MCF 10A (cell line): ENCODE results near the gene UBE2E1. TPM values are rescaled to one million over a fixed set of nuclear protein-coding genes. Genes with fewer than 3 reads are reported as not detected.

Experiments
- BruUV-seq: library from RNA; stranded (reverse); fragments of 400-500 nt; replicated peaks from 2 replicates; lab custom pipeline; 2021; lab: Mats Ljungman, UMichigan
- CTCF ChIA-PET: fragments of 300-600 bp; sonication (Branson Sonifier 250); formaldehyde crosslinking; extraction: SDS; loops from one replicate; lab custom pipeline; 2021; ENCODE audit warnings: antibody characterized with exemption, inconsistent platforms; lab: Yijun Ruan, JAX
- POLR2A ChIA-PET: fragments of 300-600, 350-650 bp; sonication (Branson Sonifier 250); formaldehyde crosslinking; extraction: SDS; loops from one replicate; lab custom pipeline; 2020; ENCODE audit warnings: antibody characterized with exemption, inconsistent platforms; lab: Yijun Ruan, JAX
- DNase-seq: peaks from one replicate; pipeline ENCODE4 v3.0.0-alpha.2; 2018; ENCODE audit not compliant: unreplicated experiment
- H3K27ac Mint-ChIP-seq: one replicate; pipeline ENCODE4 v1.8.0; 2022; ENCODE audit warnings: mild to moderate bottlenecking, low read depth, mixed read lengths; ENCODE audit not compliant: unreplicated experiment
- H3K27me3 Mint-ChIP-seq: one replicate; pipeline ENCODE4 v1.8.0; 2022; ENCODE audit warnings: mixed read lengths; ENCODE audit not compliant: insufficient read depth, unreplicated experiment
- H3K36me3 Mint-ChIP-seq: one replicate; pipeline ENCODE4 v1.8.0; 2022; ENCODE audit warnings: mild to moderate bottlenecking, moderate library complexity, mixed read lengths; ENCODE audit not compliant: insufficient read depth, unreplicated experiment
- H3K4me1 Mint-ChIP-seq: one replicate; pipeline ENCODE4 v1.8.0; 2022; ENCODE audit warnings: mixed read lengths; ENCODE audit not compliant: insufficient read depth, unreplicated experiment
- H3K4me3 Mint-ChIP-seq: one replicate; pipeline ENCODE4 v1.8.0; 2022; ENCODE audit warnings: mild to moderate bottlenecking, moderate library complexity, mixed read lengths; ENCODE audit not compliant: unreplicated experiment
- H3K9me3 Mint-ChIP-seq: one replicate; pipeline ENCODE4 v1.8.0; 2022; ENCODE audit warnings: mixed read lengths; ENCODE audit not compliant: unreplicated experiment
- intact Hi-C: fragments of 100-400 bp; cut with micrococcal nuclease; formaldehyde crosslinking; loops from 2 replicates; pipeline ENCODE4 v1.14.1; 2022
- total RNA-seq: library from RNA; stranded (reverse); gene quantifications from 2 replicates; pipeline ENCODE4 v1.2.3, GENCODE V29; 2022
- TF ChIP-seq, protein P1 (sequence below): fragments of 200-600 bp; IDR thresholded peaks from one replicate; pipeline ENCODE4 v1.8.0; 2022; ENCODE audit warnings: antibody characterized with exemption, mild to moderate bottlenecking; ENCODE audit not compliant: unreplicated experiment

The UBE2E1 gene
- total RNA-seq, 1 experiment from 2014 or later, result 128 TPM

DNA sequence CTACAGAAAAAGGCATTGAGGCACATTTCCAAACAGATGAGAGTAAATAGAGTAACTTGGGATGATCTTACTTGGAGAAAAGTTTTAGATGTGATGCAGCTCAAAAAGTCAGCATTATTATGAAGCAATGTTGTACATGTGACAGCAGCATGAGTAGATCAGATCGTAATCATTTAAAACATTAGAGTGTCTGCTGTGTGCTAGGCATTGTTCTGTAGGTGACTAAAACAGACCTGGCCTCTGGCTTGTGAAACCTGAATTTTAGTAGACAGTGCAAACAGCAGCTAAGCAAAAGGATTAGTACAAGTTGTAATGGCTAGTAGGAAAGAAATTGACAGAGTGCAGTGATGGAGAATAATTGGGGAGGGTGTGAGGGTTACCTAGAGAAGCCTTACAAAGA is 15.1 kb downstream of the UBE2E1 start:
- peaks cover 18% of the 10 kb centered on the region for H3K4me1 Mint-ChIP-seq
- TF ChIP-seq, protein P1, sequence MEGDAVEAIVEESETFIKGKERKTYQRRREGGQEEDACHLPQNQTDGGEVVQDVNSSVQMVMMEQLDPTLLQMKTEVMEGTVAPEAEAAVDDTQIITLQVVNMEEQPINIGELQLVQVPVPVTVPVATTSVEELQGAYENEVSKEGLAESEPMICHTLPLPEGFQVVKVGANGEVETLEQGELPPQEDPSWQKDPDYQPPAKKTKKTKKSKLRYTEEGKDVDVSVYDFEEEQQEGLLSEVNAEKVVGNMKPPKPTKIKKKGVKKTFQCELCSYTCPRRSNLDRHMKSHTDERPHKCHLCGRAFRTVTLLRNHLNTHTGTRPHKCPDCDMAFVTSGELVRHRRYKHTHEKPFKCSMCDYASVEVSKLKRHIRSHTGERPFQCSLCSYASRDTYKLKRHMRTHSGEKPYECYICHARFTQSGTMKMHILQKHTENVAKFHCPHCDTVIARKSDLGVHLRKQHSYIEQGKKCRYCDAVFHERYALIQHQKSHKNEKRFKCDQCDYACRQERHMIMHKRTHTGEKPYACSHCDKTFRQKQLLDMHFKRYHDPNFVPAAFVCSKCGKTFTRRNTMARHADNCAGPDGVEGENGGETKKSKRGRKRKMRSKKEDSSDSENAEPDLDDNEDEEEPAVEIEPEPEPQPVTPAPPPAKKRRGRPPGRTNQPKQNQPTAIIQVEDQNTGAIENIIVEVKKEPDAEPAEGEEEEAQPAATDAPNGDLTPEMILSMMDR, result no peak
- intact Hi-C loops, result no loop called here
- ChIA-PET CTCF (interaction anchor here (0.9 kb wide), 1 partner anchor 13 kb away, joined by 3 read pairs; no protein-coding TSS in a partner anchor), POLR2A (interaction anchor here (0.6 to 1.3 kb wide), 2 partner anchors 9 to 14 kb away, joined by 3 to 4 read pairs; no protein-coding TSS in a partner anchor)
- H3K36me3 Mint-ChIP-seq, result peaks cover 21% of the 10 kb centered on the region
- BruUV-seq, result no TSS peak
- no peak overlapping the region for H3K27ac Mint-ChIP-seq
- H3K9me3 Mint-ChIP-seq, result no peaks in the 10 kb centered on the region
- no peaks in the 10 kb centered on the region for H3K27me3 Mint-ChIP-seq
- DNase-seq, result no peak
- no peak overlapping the region for H3K4me3 Mint-ChIP-seq

DNA sequence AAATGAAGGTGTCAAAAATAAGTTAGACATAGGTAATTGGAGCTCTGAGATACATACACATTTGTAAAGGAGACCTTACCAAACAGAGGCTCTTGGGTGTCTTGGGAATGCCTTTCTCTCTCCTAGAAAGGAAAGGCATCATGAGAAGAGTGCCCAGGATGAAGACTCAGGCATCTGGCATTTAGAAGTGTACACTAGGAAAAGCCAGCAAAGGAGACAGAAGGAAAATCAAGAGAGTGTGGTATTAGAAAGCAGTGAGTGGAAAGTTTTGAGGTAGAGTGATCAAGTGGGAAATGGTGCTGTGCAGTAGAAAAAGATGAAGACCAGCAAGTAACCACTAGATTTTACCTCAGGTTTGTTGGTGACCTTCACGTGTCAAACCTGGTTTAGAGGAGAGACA is 16.1 kb downstream of the UBE2E1 start:
- POLR2A ChIA-PET, result no interaction called here
- peaks cover 18% of the 10 kb centered on the region for H3K4me1 Mint-ChIP-seq
- H3K36me3 Mint-ChIP-seq, result peaks cover 26% of the 10 kb centered on the region
- intact Hi-C loops, result no loop called here
- DNase-seq, result no peak
- H3K27ac Mint-ChIP-seq, result no peak overlapping the region
- TF ChIP-seq, protein P1, result no peak
- H3K27me3 Mint-ChIP-seq, result no peaks in the 10 kb centered on the region
- no peaks in the 10 kb centered on the region for H3K9me3 Mint-ChIP-seq
- CTCF ChIA-PET, result no interaction called here
- BruUV-seq, result no TSS peak
- H3K4me3 Mint-ChIP-seq, result no peak overlapping the region

DNA sequence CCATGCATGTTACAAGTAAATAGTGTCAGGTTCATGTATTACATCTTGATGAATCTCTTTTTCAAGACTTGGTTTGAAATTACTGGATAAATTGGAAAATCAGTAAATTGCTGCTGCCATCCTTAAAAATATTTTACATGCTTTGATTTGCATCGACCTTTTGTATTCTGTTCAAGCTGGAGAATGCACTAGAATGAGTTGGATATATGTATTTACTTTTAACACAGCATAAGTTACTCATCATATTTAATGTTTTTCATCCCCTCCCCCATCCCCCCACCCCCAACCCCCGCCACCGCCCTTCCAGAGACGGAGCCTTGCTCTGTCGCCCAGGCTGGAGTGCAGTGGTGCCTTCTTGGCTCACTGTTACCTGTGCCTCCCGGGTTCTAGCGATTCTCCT is 16.8 kb downstream of the UBE2E1 start:
- Mint-ChIP-seq H3K4me3 (no peak overlapping the region), H3K36me3 (peaks cover 26% of the 10 kb centered on the region), H3K4me1 (peaks cover 19% of the 10 kb centered on the region), H3K9me3 (no peaks in the 10 kb centered on the region), H3K27ac (no peak overlapping the region), H3K27me3 (no peaks in the 10 kb centered on the region)
- ChIA-PET POLR2A (no interaction called here), CTCF (interaction anchor here (0.7 kb wide), 1 partner anchor 11 kb away, joined by 3 read pairs; no protein-coding TSS in a partner anchor)
- no TSS peak for BruUV-seq
- intact Hi-C loops, result no loop called here
- no peak for DNase-seq
- TF ChIP-seq, protein P1, result no peak

DNA sequence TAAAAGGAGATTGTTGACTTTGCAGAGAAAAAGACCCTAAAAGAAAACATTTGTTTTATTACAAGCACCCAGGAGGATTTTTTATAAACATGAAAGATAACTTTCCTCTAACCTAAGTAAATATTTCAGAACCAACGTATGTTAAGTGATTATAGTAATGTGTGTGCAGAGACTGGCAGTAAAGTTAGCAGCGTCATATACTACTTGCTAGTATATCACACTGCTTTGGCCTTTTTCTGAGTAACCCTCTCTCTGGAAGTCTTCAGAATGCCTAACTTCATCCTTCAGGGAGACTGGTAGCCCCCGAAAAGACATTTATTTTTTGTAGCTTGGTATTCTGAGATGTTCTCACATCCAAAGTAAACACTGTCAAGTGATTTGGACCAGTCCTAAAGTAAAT is 17.9 kb downstream of the UBE2E1 start:
- TF ChIP-seq, protein P1, result no peak
- DNase-seq, result no peak
- ChIA-PET POLR2A (interaction anchor here (0.5 to 0.9 kb wide), 2 partner anchors 17 to 295 kb away, joined by 3 to 5 read pairs; no protein-coding TSS in a partner anchor), CTCF (no interaction called here)
- Mint-ChIP-seq H3K27me3 (no peaks in the 10 kb centered on the region), H3K36me3 (peaks cover 29% of the 10 kb centered on the region), H3K9me3 (no peaks in the 10 kb centered on the region), H3K4me3 (no peak overlapping the region), H3K4me1 (peaks cover 25% of the 10 kb centered on the region), H3K27ac (no peak overlapping the region)
- intact Hi-C loops, result no loop called here
- no TSS peak for BruUV-seq
